ENCODE data around the gene ROBO2. TPM values are rescaled to one million over a fixed set of nuclear protein-coding genes. Genes with fewer than 3 reads are reported as not detected.

Gene ROBO2
- total RNA-seq, 1 experiment from 2014 or later = not detected

DNA sequence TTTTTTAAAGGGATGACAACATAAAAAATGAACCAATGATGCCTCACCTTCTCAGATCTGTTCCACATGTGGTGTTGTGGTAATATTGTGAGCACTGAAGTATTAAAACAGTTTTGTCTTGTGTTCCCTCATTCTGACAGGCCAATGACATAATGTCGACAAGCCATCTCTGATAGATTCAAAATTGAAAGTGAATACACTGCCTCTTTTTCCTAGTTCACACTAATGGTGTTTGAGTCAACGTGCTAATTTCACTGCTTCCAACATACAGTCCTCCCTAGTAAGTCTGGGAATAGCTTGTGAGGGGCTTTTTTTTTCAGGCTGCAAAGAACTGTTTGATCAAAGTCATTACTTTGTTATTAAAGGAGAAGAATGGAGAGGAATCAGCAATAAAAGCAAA lies 82.8 kb downstream of the ROBO2 start:
- no peak for ATAC-seq
- no peak for TF ChIP-seq POLR2AphosphoS5 (IDR thresholded peaks at IDR 0.05; ENCODE audit: low read depth, low read length)
- TF ChIP-seq, protein P1, sequence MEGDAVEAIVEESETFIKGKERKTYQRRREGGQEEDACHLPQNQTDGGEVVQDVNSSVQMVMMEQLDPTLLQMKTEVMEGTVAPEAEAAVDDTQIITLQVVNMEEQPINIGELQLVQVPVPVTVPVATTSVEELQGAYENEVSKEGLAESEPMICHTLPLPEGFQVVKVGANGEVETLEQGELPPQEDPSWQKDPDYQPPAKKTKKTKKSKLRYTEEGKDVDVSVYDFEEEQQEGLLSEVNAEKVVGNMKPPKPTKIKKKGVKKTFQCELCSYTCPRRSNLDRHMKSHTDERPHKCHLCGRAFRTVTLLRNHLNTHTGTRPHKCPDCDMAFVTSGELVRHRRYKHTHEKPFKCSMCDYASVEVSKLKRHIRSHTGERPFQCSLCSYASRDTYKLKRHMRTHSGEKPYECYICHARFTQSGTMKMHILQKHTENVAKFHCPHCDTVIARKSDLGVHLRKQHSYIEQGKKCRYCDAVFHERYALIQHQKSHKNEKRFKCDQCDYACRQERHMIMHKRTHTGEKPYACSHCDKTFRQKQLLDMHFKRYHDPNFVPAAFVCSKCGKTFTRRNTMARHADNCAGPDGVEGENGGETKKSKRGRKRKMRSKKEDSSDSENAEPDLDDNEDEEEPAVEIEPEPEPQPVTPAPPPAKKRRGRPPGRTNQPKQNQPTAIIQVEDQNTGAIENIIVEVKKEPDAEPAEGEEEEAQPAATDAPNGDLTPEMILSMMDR (IDR thresholded peaks at IDR 0.05 in 2 of 3, conservative IDR thresholded peaks at IDR 0.05 in 1 of 3; ENCODE audit: borderline replicate concordance in 1 of 3, insufficient read depth in 1 of 3, low read depth in 2 of 3, low read length in 2 of 3) = no peak
- no peak for TF ChIP-seq JUND (IDR thresholded peaks at IDR 0.05)
- TF ChIP-seq FOSL1 (IDR thresholded peaks at IDR 0.05; ENCODE audit: low read depth) = no peak
- TF ChIP-seq RAD21 (IDR thresholded peaks at IDR 0.05; ENCODE audit: low read depth) = no peak
- TF ChIP-seq, protein P2, sequence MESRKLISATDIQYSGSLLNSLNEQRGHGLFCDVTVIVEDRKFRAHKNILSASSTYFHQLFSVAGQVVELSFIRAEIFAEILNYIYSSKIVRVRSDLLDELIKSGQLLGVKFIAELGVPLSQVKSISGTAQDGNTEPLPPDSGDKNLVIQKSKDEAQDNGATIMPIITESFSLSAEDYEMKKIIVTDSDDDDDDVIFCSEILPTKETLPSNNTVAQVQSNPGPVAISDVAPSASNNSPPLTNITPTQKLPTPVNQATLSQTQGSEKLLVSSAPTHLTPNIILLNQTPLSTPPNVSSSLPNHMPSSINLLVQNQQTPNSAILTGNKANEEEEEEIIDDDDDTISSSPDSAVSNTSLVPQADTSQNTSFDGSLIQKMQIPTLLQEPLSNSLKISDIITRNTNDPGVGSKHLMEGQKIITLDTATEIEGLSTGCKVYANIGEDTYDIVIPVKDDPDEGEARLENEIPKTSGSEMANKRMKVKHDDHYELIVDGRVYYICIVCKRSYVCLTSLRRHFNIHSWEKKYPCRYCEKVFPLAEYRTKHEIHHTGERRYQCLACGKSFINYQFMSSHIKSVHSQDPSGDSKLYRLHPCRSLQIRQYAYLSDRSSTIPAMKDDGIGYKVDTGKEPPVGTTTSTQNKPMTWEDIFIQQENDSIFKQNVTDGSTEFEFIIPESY (IDR thresholded peaks at IDR 0.05; ENCODE audit: extremely low read depth, insufficient replicate concordance, low read length) = no peak
- no peak for TF ChIP-seq YY1 (IDR thresholded peaks at IDR 0.05; ENCODE audit: extremely low read depth, insufficient replicate concordance, low read depth, low read length)
- no peak for TF ChIP-seq SP1 (IDR thresholded peaks at IDR 0.05; ENCODE audit: low read depth)
- no peak for TF ChIP-seq TCF7L2 (IDR thresholded peaks at IDR 0.05; ENCODE audit: borderline replicate concordance, extremely low read depth, insufficient read depth, insufficient read length)
- TF ChIP-seq ELF1 (IDR thresholded peaks at IDR 0.05; ENCODE audit: borderline replicate concordance, low read depth) = no peak
- no peak for TF ChIP-seq CEBPB (IDR thresholded peaks at IDR 0.05; ENCODE audit: low read depth)
- no peak for TF ChIP-seq SIN3A (IDR thresholded peaks at IDR 0.05; ENCODE audit: low read depth)

More for the DNA sequence above, 82.8 kb downstream of the ROBO2 start:
- Histone ChIP-seq H3K4me2 (ENCODE audit: low read length) (no peak overlapping the region), H3K36me3 (ENCODE audit: control insufficient read depth in 1 of 2, insufficient read depth in 2 of 2, low read length in 2 of 2) (no peaks in the 10 kb centered on the region), H3K9me3 (ENCODE audit: control insufficient read depth in 1 of 2, insufficient read depth in 1 of 2, low read depth in 1 of 2, low read length in 2 of 2) (peaks cover 16 to 17% of the 10 kb centered on the region in 2 experiments; a peak in 2 of 4 replicates), H4K20me1 (ENCODE audit: insufficient read depth) (no peaks in the 10 kb centered on the region), H3K9me2 (ENCODE audit: insufficient read depth) (no peaks in the 10 kb centered on the region), H3K79me2 (ENCODE audit: insufficient read depth, low read length) (no peaks in the 10 kb centered on the region), H3K27me3 (ENCODE audit: insufficient read depth, low read length) (no peaks in the 10 kb centered on the region), H3K4me3 (replicated peaks in 1 of 2; ENCODE audit: low read depth in 1 of 2, low read length in 2 of 2) (no peak overlapping the region), H3K4me1 (ENCODE audit: control insufficient read depth in 1 of 2, insufficient read depth in 2 of 2, low read length in 2 of 2) (no peaks in the 10 kb centered on the region), H3K27ac (ENCODE audit: low read depth, low read length) (no peak overlapping the region), H3K9ac (ENCODE audit: low read length) (no peak overlapping the region), H2AFZ (ENCODE audit: low read depth, low read length, poor library complexity, severe bottlenecking) (no peak overlapping the region)
- intact Hi-C loops (cut with micrococcal nuclease) = no loop called here
- no peak for DNase-seq (ENCODE audit: low read depth, low spot score)
- POLR2A ChIA-PET = no interaction called here
- BruUV-seq (replicated peaks) = no TSS peak
- RAD21 ChIA-PET (ENCODE audit: low non-redundant PET in 1 of 2, low total read pairs in 2 of 2, uncharacterized antibody in 2 of 2, unreplicated experiment in 2 of 2) = no interaction called here
- CTCF ChIA-PET = no interaction called here

Data from HCT116 (cell line).